H1 (cell line): Measurements from ENCODE around the gene MRS2. TPM values are rescaled to one million over a fixed set of nuclear protein-coding genes. Genes with fewer than 3 reads are reported as not detected.

Source experiments
- BRCA1 ChIP-seq: IDR thresholded peaks from 2 replicates; pipeline ENCODE4 v1.6.1; 2012; ENCODE audit warnings: low read depth, low read length, improper control_type of control experiment
- GABPA ChIP-seq: IDR thresholded peaks from 2 replicates; pipeline ENCODE4 v1.6.1; 2011; ENCODE audit warnings: mild to moderate bottlenecking, low read length, moderate library complexity, borderline replicate concordance; ENCODE audit not compliant: insufficient read depth
- GTF2F1 ChIP-seq: IDR thresholded peaks from 2 replicates; pipeline ENCODE4 v1.6.1; 2012; ENCODE audit warnings: low read depth, low read length, improper control_type of control experiment, borderline replicate concordance
- POLR2AphosphoS5 ChIP-seq: IDR thresholded peaks from 2 replicates; pipeline ENCODE4 v1.6.1; 2011; ENCODE audit warnings: low read depth, low read length
- RFX5 ChIP-seq: IDR thresholded peaks from 2 replicates; pipeline ENCODE4 v1.6.1; 2011; ENCODE audit warnings: low read depth, low read length, improper control_type of control experiment, borderline replicate concordance
- SAP30 ChIP-seq: fragments of 300-600 bp; sonication (generic); IDR thresholded peaks from 2 replicates; pipeline ENCODE4 v1.7.1; 2012; ENCODE audit warnings: low read length, moderate library complexity, mild to moderate bottlenecking, inconsistent platforms; ENCODE audit not compliant: insufficient read depth, insufficient replicate concordance
- polyA plus RNA-seq, 7 experiments: library from polyadenylated mRNA; depleted of rRNA in 3 of 7; stranded (reverse) in 5 of 7; unstranded in 2 of 7; fragments of >200 nt in 5 of 7; fragments of 200-250 nt in 2 of 7; gene quantifications; 1 replicate in 5 of 7; 2 replicates in 1 of 7; 4 replicates in 1 of 7; pipeline versions ENCODE4 v1.2.1 to v1.2.3, GENCODE V29; 2011 to 2013; ENCODE audit warnings: missing spikeins in 2 of 7, mixed read lengths in 2 of 7
- total RNA-seq: library from RNA; stranded (reverse); fragmentation: NEBNext Ultra II Directional; extraction: Animal tissue kit (Norgen Biotek cat#: 25700); gene quantifications from 2 replicates; pipeline ENCODE4 v1.2.1, GENCODE V29; 2021

The MRS2 gene
- total and polyA plus RNA-seq, 2 of the 8 experiments (the other 6 are each of a cell fraction or from before 2014, with no cell fraction given): 51.2 to 67.5 TPM

GRCh38 chr6:24410622-24411021, 7.9 kb downstream of the MRS2 start (continued):
- TF ChIP-seq BRCA1: no peak
- no peak for TF ChIP-seq POLR2AphosphoS5
- TF ChIP-seq RFX5: no peak
- no peak for TF ChIP-seq GABPA
- TF ChIP-seq GTF2F1: no peak
- no peak for TF ChIP-seq SAP30
